H1 (cell line): ENCODE data around the gene ADARB2. TPM values are rescaled to one million over a fixed set of nuclear protein-coding genes. Genes with fewer than 3 reads are reported as not detected.

Source experiments
- CTCF ChIA-PET: fragments of 300-600 bp; sonication (Branson Sonifier 250); formaldehyde crosslinking; loops from one replicate; lab custom pipeline; 2021; ENCODE audit not compliant: partially characterized antibody; lab: Charles Lee
- POLR2A ChIA-PET: fragments of 300-600 bp; sonication (Branson Sonifier 250); formaldehyde crosslinking; loops from one replicate; lab custom pipeline; 2021; ENCODE audit warnings: inconsistent platforms; ENCODE audit not compliant: partially characterized antibody; lab: Charles Lee
- DNase-seq, 2 experiments: peaks; one replicate each; pipeline versions ENCODE4 v3.0.0 to v3.0.0-alpha.2; 2010 to 2022; ENCODE audit warnings: low spot score in 2 of 2, low read depth in 1 of 2, mixed read lengths in 1 of 2
- FAIRE-seq: peaks from 2 replicates; lab custom pipeline; 2011; peaks lifted over from hg19 to GRCh38; lab: Jason Lieb, UNC
- H2AFZ ChIP-seq: 2 replicates; pipeline ENCODE4 v1.8.1; 2012; ENCODE audit warnings: low read length, inconsistent platforms
- H2AK5ac ChIP-seq: 2 replicates; pipeline ENCODE4 v1.6.1; 2013; ENCODE audit warnings: low read depth, low read length
- H2BK120ac ChIP-seq: replicated peaks from 2 replicates; pipeline ENCODE3; 2013; ENCODE audit warnings: low read depth, low read length, inconsistent platforms
- H2BK12ac ChIP-seq: 2 replicates; pipeline ENCODE4 v1.6.1; 2013; ENCODE audit warnings: low read depth, low read length
- H2BK15ac ChIP-seq: 2 replicates; pipeline ENCODE4 v1.6.1; 2013; ENCODE audit warnings: low read length
- H2BK20ac ChIP-seq: 2 replicates; pipeline ENCODE4 v1.6.1; 2013; ENCODE audit warnings: low read length
- H2BK5ac ChIP-seq: 2 replicates; pipeline ENCODE4 v1.6.1; 2013; ENCODE audit warnings: low read depth, low read length
- H3K14ac ChIP-seq: 2 replicates; pipeline ENCODE4 v1.6.1; 2013; ENCODE audit warnings: inconsistent platforms; ENCODE audit not compliant: insufficient read length
- H3K18ac ChIP-seq: 2 replicates; pipeline ENCODE4 v1.6.1; 2013; ENCODE audit warnings: low read length; ENCODE audit errors: extremely low read depth
- H3K23ac ChIP-seq: 2 replicates; pipeline ENCODE4 v1.6.1; 2013; ENCODE audit warnings: inconsistent platforms; ENCODE audit not compliant: insufficient read length
- H3K23me2 ChIP-seq: 2 replicates; pipeline ENCODE4 v1.6.1; 2013; ENCODE audit warnings: low read depth, low read length
- H3K27ac ChIP-seq: 2 replicates; pipeline ENCODE4 v1.6.1; 2011; ENCODE audit warnings: low read depth, low read length, inconsistent platforms
- H3K27me3 ChIP-seq, 4 experiments: replicated peaks in 1 of 4; 1 replicate in 1 of 4; 2 replicates in 3 of 4; pipeline versions ENCODE4 v1.6.1 to v1.8.1; 2011 to 2013; ENCODE audit warnings: low read length in 3 of 4, mild to moderate bottlenecking in 3 of 4, inconsistent platforms in 2 of 4, mixed read lengths in 2 of 4, moderate library complexity in 1 of 4; ENCODE audit not compliant: control insufficient read depth in 3 of 4, insufficient read depth in 3 of 4; ENCODE audit errors: extremely low read depth in 1 of 4
- H3K36me3 ChIP-seq, 4 experiments: 2 replicates each; pipeline versions ENCODE4 v1.6.1 to v1.8.1; 2011 to 2013; ENCODE audit warnings: mild to moderate bottlenecking in 4 of 4, low read length in 3 of 4, moderate library complexity in 2 of 4, control low read depth in 1 of 4, inconsistent platforms in 1 of 4; ENCODE audit not compliant: insufficient read depth in 4 of 4, control insufficient read depth in 2 of 4
- H3K4ac ChIP-seq: replicated peaks from 2 replicates; pipeline ENCODE3; 2013; ENCODE audit warnings: low read length, low read depth, mixed read lengths, inconsistent platforms; ENCODE audit not compliant: insufficient read length
- H3K4me1 ChIP-seq, 4 experiments: replicated peaks in 1 of 4; 1 replicate in 1 of 4; 2 replicates in 3 of 4; pipeline versions ENCODE4 v1.6.1 to v1.8.1; 2011 to 2013; ENCODE audit warnings: low read length in 3 of 4, inconsistent platforms in 2 of 4, mixed read lengths in 1 of 4; ENCODE audit not compliant: insufficient read depth in 4 of 4, control insufficient read depth in 3 of 4
- H3K4me2 ChIP-seq, 2 experiments: 2 replicates each; pipeline versions ENCODE4 v1.6.1 to v1.8.1; 2011 to 2013; ENCODE audit warnings: low read depth in 2 of 2, low read length in 2 of 2, control low read depth in 1 of 2, inconsistent platforms in 1 of 2, mild to moderate bottlenecking in 1 of 2; ENCODE audit not compliant: insufficient read depth in 1 of 2
- H3K4me3 ChIP-seq, 4 experiments: fragments of 200-600, 300-600 bp in 1 of 4; sonication (generic), shearing (Covaris generic), sonication (Bioruptor Twin) in 1 of 4; 2 replicates each; pipeline versions ENCODE4 v1.5.1 to v1.8.1; 2011 to 2016; ENCODE audit warnings: low read length in 4 of 4, low read depth in 3 of 4, control low read depth in 2 of 4, inconsistent platforms in 2 of 4, mild to moderate bottlenecking in 2 of 4, mixed read lengths in 1 of 4, moderate library complexity in 1 of 4; ENCODE audit not compliant: insufficient read depth in 2 of 4; ENCODE audit errors: extremely low read depth in 1 of 4
- H3K56ac ChIP-seq: replicated peaks from 2 replicates; pipeline ENCODE3; 2013; ENCODE audit warnings: low read depth, mild to moderate bottlenecking, mixed read lengths, low read length, inconsistent platforms; ENCODE audit not compliant: insufficient read length
- H3K79me1 ChIP-seq: 2 replicates; pipeline ENCODE4 v1.6.1; 2013; ENCODE audit warnings: low read depth, low read length, control low read depth
- H3K79me2 ChIP-seq, 2 experiments: 2 replicates each; pipeline versions ENCODE4 v1.6.1 to v1.8.1; 2012 to 2013; ENCODE audit warnings: low read length in 2 of 2, mild to moderate bottlenecking in 2 of 2, inconsistent platforms in 1 of 2; ENCODE audit not compliant: insufficient read depth in 2 of 2, control insufficient read depth in 1 of 2
- H3K9ac ChIP-seq, 4 experiments: replicated peaks in 1 of 4; 1 replicate in 1 of 4; 2 replicates in 3 of 4; pipeline versions ENCODE4 v1.6.1 to v1.8.1; 2011 to 2013; ENCODE audit warnings: low read depth in 3 of 4, low read length in 3 of 4, control low read depth in 2 of 4, mild to moderate bottlenecking in 2 of 4, moderate library complexity in 2 of 4, inconsistent platforms in 1 of 4; ENCODE audit errors: extremely low read depth in 1 of 4
- H3K9me3 ChIP-seq, 2 experiments: 2 replicates each; pipeline versions ENCODE4 v1.6.1 to v1.8.1; 2012 to 2013; ENCODE audit warnings: mild to moderate bottlenecking in 2 of 2, moderate library complexity in 2 of 2, control low read depth in 1 of 2, inconsistent platforms in 1 of 2, low read depth in 1 of 2, low read length in 1 of 2, mixed read lengths in 1 of 2; ENCODE audit not compliant: insufficient read depth in 2 of 2
- H4K20me1 ChIP-seq, 2 experiments: replicated peaks in 1 of 2; 2 replicates each; pipeline versions ENCODE3 to v1.8.1; 2011 to 2013; ENCODE audit warnings: inconsistent platforms in 2 of 2, low read length in 2 of 2, mild to moderate bottlenecking in 1 of 2; ENCODE audit not compliant: insufficient read depth in 2 of 2, control insufficient read depth in 1 of 2
- H4K5ac ChIP-seq: 2 replicates; pipeline ENCODE4 v1.6.1; 2013; ENCODE audit warnings: low read length, low read depth, mixed read lengths, inconsistent platforms; ENCODE audit not compliant: insufficient read length
- H4K8ac ChIP-seq: 2 replicates; pipeline ENCODE4 v1.8.0; 2013; ENCODE audit warnings: mild to moderate bottlenecking, moderate library complexity, low read length, inconsistent platforms; ENCODE audit not compliant: insufficient read depth; ENCODE audit errors: extremely low read depth
- H4K91ac ChIP-seq: replicated peaks from 2 replicates; pipeline ENCODE3; 2013; ENCODE audit warnings: low read length, mixed read lengths, inconsistent platforms; ENCODE audit not compliant: insufficient read length
- CBX5 ChIP-seq: fragments of 300-800, 300-1000 bp; sonication (generic); IDR thresholded peaks from 2 replicates; pipeline ENCODE4 v1.7.1; 2016; ENCODE audit warnings: antibody characterized with exemption, low read length, low read depth
- CHD1 ChIP-seq: IDR thresholded peaks from 2 replicates; pipeline ENCODE4 v1.6.1; 2012; ENCODE audit warnings: low read depth, low read length, improper control_type of control experiment
- EZH2 ChIP-seq: fragments of 200-600 bp; sonication (generic); IDR thresholded peaks from 2 replicates; pipeline ENCODE4 v1.7.1; 2012; ENCODE audit warnings: low read depth, mild to moderate bottlenecking, moderate library complexity, low read length, inconsistent platforms; ENCODE audit not compliant: severe bottlenecking
- FOSL1 ChIP-seq: IDR thresholded peaks from 2 replicates; pipeline ENCODE4 v1.6.1; 2011; ENCODE audit warnings: mild to moderate bottlenecking, low read depth, low read length, moderate library complexity; ENCODE audit not compliant: insufficient read depth
- JUND ChIP-seq: IDR thresholded peaks from 2 replicates; pipeline ENCODE4 v1.6.1; 2011; ENCODE audit warnings: mild to moderate bottlenecking, improper control_type of control experiment, low read length
- KDM4A ChIP-seq: IDR thresholded peaks from one replicate; pipeline ENCODE4 v1.7.1; 2012; ENCODE audit warnings: low read depth, mild to moderate bottlenecking, moderate library complexity, low read length, inconsistent platforms; ENCODE audit not compliant: severe bottlenecking
- KDM5A ChIP-seq: fragments of 200-600 bp; IDR thresholded peaks from 2 replicates; pipeline ENCODE4 v1.7.1; 2012; ENCODE audit warnings: mild to moderate bottlenecking, low read length, inconsistent platforms, mixed read lengths
- RBBP5 ChIP-seq: IDR thresholded peaks from 2 replicates; pipeline ENCODE4 v1.7.1; 2012; ENCODE audit warnings: low read depth, mild to moderate bottlenecking, inconsistent platforms, low read length, moderate library complexity, borderline replicate concordance
- SAP30 ChIP-seq: fragments of 300-600 bp; sonication (generic); IDR thresholded peaks from 2 replicates; pipeline ENCODE4 v1.7.1; 2012; ENCODE audit warnings: low read length, moderate library complexity, mild to moderate bottlenecking, inconsistent platforms; ENCODE audit not compliant: insufficient read depth, insufficient replicate concordance
- SP4 ChIP-seq: IDR thresholded peaks from 2 replicates; pipeline ENCODE4 v1.6.1; 2012; ENCODE audit warnings: low read length, inconsistent platforms
- SRF ChIP-seq: IDR thresholded peaks from 2 replicates; pipeline ENCODE4 v1.6.1; 2011; ENCODE audit warnings: mild to moderate bottlenecking, low read depth, low read length, moderate library complexity
- TAF1 ChIP-seq: IDR thresholded peaks from 2 replicates; pipeline ENCODE4 v1.6.1; 2011; ENCODE audit warnings: mild to moderate bottlenecking, low read depth, low read length
- YY1 ChIP-seq: IDR thresholded peaks from 2 replicates; pipeline ENCODE4 v1.6.1; 2011; ENCODE audit warnings: low read depth, mild to moderate bottlenecking, low read length
- WGBS, 2 experiments: shearing (Covaris generic) in 1 of 2; methylation state at CpG; one replicate each; pipeline versions ENCODE4 v1.1.6 to v1.1.7; 2013 to 2015; ENCODE audit warnings: low lambda C conversion rate in 2 of 2, mixed read lengths in 2 of 2, inconsistent platforms in 1 of 2, low coverage in 1 of 2, missing lambda C conversion rate in 1 of 2; ENCODE audit not compliant: insufficient replicate concordance in 2 of 2, insufficient coverage in 1 of 2, insufficient read length in 1 of 2; ENCODE audit errors: extremely low coverage in 1 of 2, missing lambda C conversion rate in 1 of 2; 5-methylcytosine and 5-hydroxymethylcytosine counted together
- polyA plus RNA-seq, 7 experiments: library from polyadenylated mRNA; depleted of rRNA in 3 of 7; stranded (reverse) in 5 of 7; unstranded in 2 of 7; fragments of >200 nt in 5 of 7; fragments of 200-250 nt in 2 of 7; gene quantifications; 1 replicate in 5 of 7; 2 replicates in 1 of 7; 4 replicates in 1 of 7; pipeline versions ENCODE4 v1.2.1 to v1.2.3, GENCODE V29; 2011 to 2013; ENCODE audit warnings: missing spikeins in 2 of 7, mixed read lengths in 2 of 7
- total RNA-seq: library from RNA; stranded (reverse); fragmentation: NEBNext Ultra II Directional; extraction: Animal tissue kit (Norgen Biotek cat#: 25700); gene quantifications from 2 replicates; pipeline ENCODE4 v1.2.1, GENCODE V29; 2021
- TF ChIP-seq, protein P1 (sequence below): IDR thresholded peaks from 2 replicates; pipeline ENCODE4 v1.6.1; 2011; ENCODE audit warnings: low read depth, mild to moderate bottlenecking, low read length; ENCODE audit not compliant: insufficient read depth

Gene ADARB2
- total and polyA plus RNA-seq, 2 of the 8 experiments (the other 6 are each of a cell fraction or from before 2014, with no cell fraction given): 2.2 to 2.8 TPM

DNA sequence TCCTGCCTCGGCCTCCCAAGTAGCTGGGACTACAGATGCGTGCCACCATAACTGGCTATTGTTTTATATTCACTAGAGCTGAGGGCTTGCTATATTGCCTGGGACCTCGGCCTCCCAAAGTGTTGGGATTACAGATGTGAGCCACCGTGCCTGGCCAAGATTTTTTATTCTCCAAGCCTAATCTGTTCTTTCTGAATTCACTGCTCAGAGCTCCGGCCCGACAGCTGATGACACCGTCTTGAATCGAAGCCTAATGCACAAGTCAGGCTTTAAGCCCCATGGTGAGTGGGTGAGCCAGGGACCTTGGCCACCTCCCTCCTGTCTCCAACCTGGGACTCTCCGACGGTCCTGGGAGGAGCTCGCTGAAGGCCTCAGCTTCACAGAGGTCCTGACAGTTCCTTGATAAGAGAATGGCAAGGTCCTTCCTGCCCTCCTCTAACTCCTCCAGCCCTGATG, 342.3 kb downstream of the ADARB2 start:
- no peak overlapping the region for H2BK20ac ChIP-seq
- DNase-seq: no peak
- H3K9me3 ChIP-seq: no peaks in the 10 kb centered on the region
- FAIRE-seq: no peak
- H3K14ac ChIP-seq: no peak overlapping the region
- no peaks in the 10 kb centered on the region for H3K36me3 ChIP-seq
- no peak overlapping the region for H3K4me2 ChIP-seq
- H3K4me1 ChIP-seq: peaks cover 0 to 2% (median 0%) of the 10 kb centered on the region in 4 experiments; a peak in 1 of 7 replicates
- H2BK5ac ChIP-seq: no peak overlapping the region
- H2BK120ac ChIP-seq: no peak overlapping the region
- no peaks in the 10 kb centered on the region; a peak in 2 of 7 replicates for H3K27me3 ChIP-seq
- no peak overlapping the region for H2BK12ac ChIP-seq
- H3K9ac ChIP-seq: no peak overlapping the region
- WGBS, 2 experiments: 87% methylated on average over 11 of the region's 11 CpGs; no CpG with 5 or more reads in 1 of the 2 experiments
- ChIA-PET CTCF (interaction anchor here (0.6 to 3.5 kb wide), 10 partner anchors 9 to 344 kb away, joined by 3 to 10 read pairs (median 4); no protein-coding TSS in a partner anchor), POLR2A (no interaction called here)
- H3K4me3 ChIP-seq: no peak overlapping the region
- no peaks in the 10 kb centered on the region for H3K23me2 ChIP-seq
- no peak overlapping the region for H3K23ac ChIP-seq
- no peak overlapping the region for H2BK15ac ChIP-seq
- no peak overlapping the region for H3K56ac ChIP-seq
- no peak overlapping the region for H4K5ac ChIP-seq
- H3K79me2 ChIP-seq: no peaks in the 10 kb centered on the region
- H2AFZ ChIP-seq: no peak overlapping the region
- H2AK5ac ChIP-seq: 0 out of 2 replicates have a peak overlapping the region, but pooled peaks have one; percentile 6
- no peak overlapping the region for H3K18ac ChIP-seq
- H4K8ac ChIP-seq: no peak overlapping the region
- no peak overlapping the region for H4K91ac ChIP-seq
- no peak overlapping the region for H3K4ac ChIP-seq
- no peak overlapping the region for H3K27ac ChIP-seq
- no peaks in the 10 kb centered on the region for H3K79me1 ChIP-seq
- H4K20me1 ChIP-seq: no peaks in the 10 kb centered on the region
- TF ChIP-seq CBX5 (no peak), JUND (no peak), SRF (no peak), TAF1 (no peak), CHD1 (no peak), KDM4A (no peak), SP4 (no peak), FOSL1 (no peak), EZH2 (no peak), YY1 (no peak), KDM5A (no peak), RBBP5 (no peak), SAP30 (no peak)
- TF ChIP-seq, protein P1, sequence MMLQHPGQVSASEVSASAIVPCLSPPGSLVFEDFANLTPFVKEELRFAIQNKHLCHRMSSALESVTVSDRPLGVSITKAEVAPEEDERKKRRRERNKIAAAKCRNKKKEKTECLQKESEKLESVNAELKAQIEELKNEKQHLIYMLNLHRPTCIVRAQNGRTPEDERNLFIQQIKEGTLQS: no peak
